ENCODE results near the gene C11orf24. TPM values are rescaled to one million over a fixed set of nuclear protein-coding genes. Genes with fewer than 3 reads are reported as not detected.

The C11orf24 gene
- total and polyA plus RNA-seq, 4 donors = 9.8 to 50.0 (median 29.6) TPM

DNA sequence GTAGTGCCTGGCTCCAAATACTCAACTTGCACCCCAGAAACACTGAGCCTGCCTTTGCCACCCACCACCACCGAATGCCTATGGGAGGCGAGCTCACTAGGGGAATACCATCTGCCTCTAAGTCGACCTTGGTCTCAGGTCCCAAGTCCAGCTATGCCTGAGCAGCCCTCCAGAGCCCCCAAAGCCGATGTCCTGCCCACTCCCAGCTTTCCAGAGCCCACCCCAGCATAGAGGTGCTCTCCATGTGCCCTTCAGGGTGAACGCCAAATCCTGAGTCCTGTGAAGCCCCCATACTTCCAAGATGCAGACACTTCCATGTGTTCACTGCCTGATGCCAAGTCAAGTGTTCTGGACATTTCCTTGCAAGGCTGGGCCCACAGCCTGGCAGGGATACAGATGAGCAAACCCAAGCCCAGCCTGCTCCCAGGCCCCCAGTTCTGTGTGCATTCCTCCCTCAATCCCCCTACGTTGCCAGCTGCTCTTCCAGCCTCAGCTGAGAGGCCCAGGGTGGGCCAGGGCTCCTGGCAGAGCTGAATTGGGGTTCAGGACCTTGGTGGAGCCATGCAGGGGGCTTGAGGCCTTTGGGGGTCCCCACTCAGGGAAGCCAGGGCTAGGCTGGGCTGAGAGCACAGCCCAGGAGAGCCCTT, 56.1 kb downstream of the C11orf24 start:
- Histone ChIP-seq H3K27ac (ENCODE audit: low read depth in 1 of 2, low read length in 1 of 2) (peak overlapping the region in 1 of 2 donors; percentile 68), H3K27me3 (ENCODE audit: control insufficient read depth in 3 of 3, insufficient read depth in 3 of 3, low read length in 2 of 3) (no peaks in the 10 kb centered on the region), H3K9me3 (ENCODE audit: control insufficient read depth in 4 of 4, insufficient read depth in 3 of 4, low read length in 3 of 4) (no peaks in the 10 kb centered on the region), H3K4me3 (no peak overlapping the region), H3K4me1 (ENCODE audit: control insufficient read depth in 5 of 5, insufficient read depth in 5 of 5, low read length in 5 of 5) (peaks cover 2 to 31% (median 6%) of the 10 kb centered on the region in 5 donors), H3K36me3 (ENCODE audit: control insufficient read depth in 4 of 4, insufficient read depth in 4 of 4, low read length in 4 of 4) (no peaks in the 10 kb centered on the region), H3K9ac (ENCODE audit: insufficient read depth in 1 of 2, low read length in 2 of 2) (no peak overlapping the region)
- ATAC-seq (ENCODE audit: insufficient read depth, low FRiP score) (no peak), DNase-seq (no peak)
- WGBS, 2 donors = 85 to 87% methylated on average over 6 of the region's 6 CpGs
- TF ChIP-seq CTCF (IDR thresholded peaks at IDR 0.05; ENCODE audit: control extremely low read depth, extremely low read depth) = no peak

- Histone ChIP-seq H3K36me3 (ENCODE audit: control insufficient read depth in 4 of 4, insufficient read depth in 4 of 4, low read length in 4 of 4) (no peaks in the 10 kb centered on the region), H3K4me1 (ENCODE audit: control insufficient read depth in 5 of 5, insufficient read depth in 5 of 5, low read length in 5 of 5) (peaks cover 3 to 32% (median 6%) of the 10 kb centered on the region in 5 donors), H3K9ac (ENCODE audit: insufficient read depth in 1 of 2, low read length in 2 of 2) (peak overlapping the region in 1 of 2 donors; percentile 29), H3K9me3 (ENCODE audit: control insufficient read depth in 4 of 4, insufficient read depth in 3 of 4, low read length in 3 of 4) (no peaks in the 10 kb centered on the region), H3K27ac (ENCODE audit: low read depth in 1 of 2, low read length in 1 of 2) (no peak overlapping the region), H3K4me3 (no peak overlapping the region), H3K27me3 (ENCODE audit: control insufficient read depth in 3 of 3, insufficient read depth in 3 of 3, low read length in 2 of 3) (no peaks in the 10 kb centered on the region)
- no peak for TF ChIP-seq CTCF (IDR thresholded peaks at IDR 0.05; ENCODE audit: control extremely low read depth, extremely low read depth)
- DNase-seq (no peak), ATAC-seq (ENCODE audit: insufficient read depth, low FRiP score) (no peak)
- WGBS, 2 donors = 62 to 72% methylated on average over 15 of the region's 15 CpGs
Measured at GRCh38 chr11:68215087-68215445, 56.7 kb downstream of the C11orf24 start.

- no peak for TF ChIP-seq CTCF (IDR thresholded peaks at IDR 0.05; ENCODE audit: control extremely low read depth, extremely low read depth)
- H3K4me3 ChIP-seq = peak overlapping the region; percentile 59
- H3K36me3 ChIP-seq (ENCODE audit: control insufficient read depth in 4 of 4, insufficient read depth in 4 of 4, low read length in 4 of 4) = no peaks in the 10 kb centered on the region
- peak overlapping the region; percentile 99 to 100 for H3K27ac ChIP-seq (ENCODE audit: low read depth in 1 of 2, low read length in 1 of 2)
- H3K9ac ChIP-seq (ENCODE audit: insufficient read depth in 1 of 2, low read length in 2 of 2) = peak overlapping the region; percentile 44 to 58
- 18 to 21% methylated on average over 48 to 58 of the region's 58 CpGs for WGBS, 2 donors
- DNase-seq (peak in 2 of 3 donors; percentile 30 to 35), ATAC-seq (ENCODE audit: insufficient read depth, low FRiP score) (no peak)
- H3K9me3 ChIP-seq (ENCODE audit: control insufficient read depth in 4 of 4, insufficient read depth in 3 of 4, low read length in 3 of 4) = no peaks in the 10 kb centered on the region
- no peaks in the 10 kb centered on the region for H3K27me3 ChIP-seq (ENCODE audit: control insufficient read depth in 3 of 3, insufficient read depth in 3 of 3, low read length in 2 of 3)
- H3K4me1 ChIP-seq (ENCODE audit: control insufficient read depth in 5 of 5, insufficient read depth in 5 of 5, low read length in 5 of 5) = peaks cover 6 to 29% (median 10%) of the 10 kb centered on the region in 5 donors
Measured at GRCh38 chr11:68214173-68215086, 57.3 kb downstream of the C11orf24 start.
